CD14-positive monocyte (primary cell): ENCODE data around the gene PSMG4. TPM values are rescaled to one million over a fixed set of nuclear protein-coding genes. Genes with fewer than 3 reads are reported as not detected.

Source experiments
- DNase-seq, 3 donors: peaks; one replicate each; pipeline ENCODE4 v3.0.0-alpha.2; 2011 to 2022
- H2AFZ ChIP-seq: 2 replicates; pipeline ENCODE4 v1.6.0; 2012; ENCODE audit warnings: mild to moderate bottlenecking, low read depth, low read length, inconsistent platforms; ENCODE audit not compliant: insufficient read depth, poor library complexity, severe bottlenecking
- H3K27ac ChIP-seq, 2 donors: 1 replicate in 1 of 2; 2 replicates in 1 of 2; pipeline ENCODE4 v1.5.1; 2012 to 2013; ENCODE audit warnings: low read length in 2 of 2, control low read depth in 1 of 2, inconsistent platforms in 1 of 2, low read depth in 1 of 2, mild to moderate bottlenecking in 1 of 2
- H3K27me3 ChIP-seq, 2 donors: one replicate each; pipeline versions ENCODE4 v1.6.0 to v1.6.1; 2011 to 2013; ENCODE audit warnings: low read length in 2 of 2; ENCODE audit not compliant: control insufficient read depth in 2 of 2, insufficient read depth in 2 of 2
- H3K36me3 ChIP-seq, 2 donors: replicated peaks in 1 of 2; 1 replicate in 1 of 2; 2 replicates in 1 of 2; pipeline versions ENCODE4 v1.5.1 to v1.6.1; 2012 to 2013; ENCODE audit warnings: low read length in 2 of 2, control low read depth in 1 of 2, inconsistent platforms in 1 of 2, mild to moderate bottlenecking in 1 of 2; ENCODE audit not compliant: insufficient read depth in 2 of 2, control insufficient read depth in 1 of 2
- H3K4me1 ChIP-seq, 2 donors: 1 replicate in 1 of 2; 2 replicates in 1 of 2; pipeline versions ENCODE4 v1.5.1 to v1.6.1; 2012 to 2013; ENCODE audit warnings: low read length in 2 of 2, control low read depth in 1 of 2, inconsistent platforms in 1 of 2, mild to moderate bottlenecking in 1 of 2, moderate library complexity in 1 of 2; ENCODE audit not compliant: insufficient read depth in 2 of 2, control insufficient read depth in 1 of 2
- H3K4me2 ChIP-seq: replicated peaks from 2 replicates; pipeline ENCODE3; 2012; ENCODE audit warnings: low read length, moderate library complexity, mild to moderate bottlenecking; ENCODE audit not compliant: poor library complexity, severe bottlenecking; ENCODE audit errors: extremely low read depth
- H3K4me3 ChIP-seq, 3 experiments: fragments of 200-600 bp in 1 of 3; sonication (generic) in 1 of 3; replicated peaks in 1 of 3; 1 replicate in 2 of 3; 2 replicates in 1 of 3; pipeline ENCODE4 v1.5.1; 2011 to 2013; ENCODE audit warnings: low read length in 3 of 3, mild to moderate bottlenecking in 3 of 3, control low read depth in 2 of 3, low read depth in 2 of 3, inconsistent platforms in 1 of 3, moderate library complexity in 1 of 3
- H3K79me2 ChIP-seq: 2 replicates; pipeline ENCODE4 v1.6.0; 2012; ENCODE audit warnings: mild to moderate bottlenecking, control low read depth, inconsistent platforms, low read length, moderate library complexity; ENCODE audit not compliant: insufficient read depth
- H3K9ac ChIP-seq: 2 replicates; pipeline ENCODE4 v1.6.0; 2017; ENCODE audit warnings: low read length, mild to moderate bottlenecking; ENCODE audit not compliant: insufficient read depth, poor library complexity, severe bottlenecking
- H3K9me3 ChIP-seq, 2 donors: replicated peaks in 1 of 2; 1 replicate in 1 of 2; 2 replicates in 1 of 2; pipeline versions ENCODE4 v1.5.1 to v1.6.1; 2012 to 2013; ENCODE audit warnings: low read length in 2 of 2, control low read depth in 1 of 2; ENCODE audit not compliant: control insufficient read depth in 1 of 2, insufficient read depth in 1 of 2
- H4K20me1 ChIP-seq: 2 replicates; pipeline ENCODE4 v1.6.0; 2012; ENCODE audit warnings: mild to moderate bottlenecking, low read length, control low read depth, moderate library complexity; ENCODE audit not compliant: insufficient read depth
- H3K27ac Mint-ChIP-seq, 7 donors: one replicate each; pipeline ENCODE4 v1.8.0; 2020; ENCODE audit warnings: mild to moderate bottlenecking in 7 of 7, mixed read lengths in 7 of 7, moderate library complexity in 6 of 7, inconsistent platforms in 2 of 7
- H3K27me3 Mint-ChIP-seq, 3 donors: one replicate each; pipeline ENCODE4 v1.8.0; 2021 to 2022; ENCODE audit warnings: low read depth in 3 of 3, mild to moderate bottlenecking in 3 of 3, mixed read lengths in 3 of 3, moderate library complexity in 3 of 3, inconsistent platforms in 1 of 3
- H3K36me3 Mint-ChIP-seq, 2 donors: one replicate each; pipeline ENCODE4 v1.8.0; 2020; ENCODE audit warnings: mixed read lengths in 2 of 2, inconsistent platforms in 1 of 2, mild to moderate bottlenecking in 1 of 2
- H3K4me1 Mint-ChIP-seq: one replicate; pipeline ENCODE4 v1.8.0; 2020; ENCODE audit warnings: mild to moderate bottlenecking, mixed read lengths
- H3K4me3 Mint-ChIP-seq, 2 donors: one replicate each; pipeline ENCODE4 v1.8.0; 2020; ENCODE audit warnings: mild to moderate bottlenecking in 2 of 2, mixed read lengths in 2 of 2, moderate library complexity in 1 of 2
- H3K9me3 Mint-ChIP-seq, 7 donors: one replicate each; pipeline ENCODE4 v1.8.0; 2020 to 2022; ENCODE audit warnings: mixed read lengths in 7 of 7, mild to moderate bottlenecking in 6 of 7, moderate library complexity in 6 of 7, inconsistent platforms in 2 of 7
- WGBS: methylation state at CpG from one replicate; pipeline ENCODE4 v1.1.5; 2013; ENCODE audit warnings: missing lambda C conversion rate; ENCODE audit not compliant: insufficient coverage; 5-methylcytosine and 5-hydroxymethylcytosine counted together
- intact Hi-C, 2 donors: fragments of 100-400 bp; cut with micrococcal nuclease; formaldehyde crosslinking; loops; one replicate each; pipeline versions ENCODE4 v1.15.0 to v1.15.1; 2023
- polyA plus RNA-seq, 3 donors: library from polyadenylated mRNA; depleted of rRNA in 1 of 3; unstranded in 2 of 3; stranded (reverse) in 1 of 3; fragments of 300-500 nt in 2 of 3; fragments of >200 nt in 1 of 3; fragmentation: Illumina TruSeq in 2 of 3; gene quantifications; 1 replicate in 2 of 3; 2 replicates in 1 of 3; pipeline ENCODE4 v1.2.3, GENCODE V29; 2012 to 2021
- TF ChIP-seq, protein P1 (sequence below): fragments of 200-600 bp; IDR thresholded peaks from one replicate; pipeline ENCODE4 v1.8.0; 2022; ENCODE audit warnings: antibody characterized with exemption, mild to moderate bottlenecking

Gene PSMG4
- polyA plus RNA-seq, 3 donors = 23.6 to 31.1 (median 27.9) TPM

- intact Hi-C loops = loop anchor here (10.0 kb wide), 1 partner anchor 258 kb away; the partner anchor contains the start of gene NQO2 (in 2 of the 2)
- Mint-ChIP-seq H3K27ac (peak overlapping the region in 1 of 7 donors; percentile 16), H3K4me1 (peaks cover 10% of the 10 kb centered on the region), H3K36me3 (no peaks in the 10 kb centered on the region), H3K9me3 (peaks cover 6 to 15% (median 8%) of the 10 kb centered on the region in 7 donors), H3K4me3 (peak overlapping the region in 1 of 2 donors; percentile 67), H3K27me3 (peaks cover 34 to 42% (median 39%) of the 10 kb centered on the region in 3 donors)
- Histone ChIP-seq H4K20me1 (no peaks in the 10 kb centered on the region), H3K9me3 (peaks cover 0 to 3% of the 10 kb centered on the region in 2 donors), H3K4me1 (peaks cover 5 to 13% of the 10 kb centered on the region in 2 donors), H3K4me2 (no peak overlapping the region), H3K4me3 (peak overlapping the region in 1 of 3 experiments; percentile 5), H3K27ac (peak overlapping the region in 1 of 2 donors; percentile 39), H2AFZ (no peak overlapping the region), H3K9ac (peak overlapping the region; percentile 40), H3K79me2 (no peaks in the 10 kb centered on the region), H3K27me3 (peaks cover 0 to 29% of the 10 kb centered on the region in 2 donors), H3K36me3 (no peaks in the 10 kb centered on the region)
- WGBS = 95% methylated on average over 21 of the region's 22 CpGs
- DNase-seq = peak in 2 of 3 donors; percentile 12 to 19
- TF ChIP-seq, protein P1, sequence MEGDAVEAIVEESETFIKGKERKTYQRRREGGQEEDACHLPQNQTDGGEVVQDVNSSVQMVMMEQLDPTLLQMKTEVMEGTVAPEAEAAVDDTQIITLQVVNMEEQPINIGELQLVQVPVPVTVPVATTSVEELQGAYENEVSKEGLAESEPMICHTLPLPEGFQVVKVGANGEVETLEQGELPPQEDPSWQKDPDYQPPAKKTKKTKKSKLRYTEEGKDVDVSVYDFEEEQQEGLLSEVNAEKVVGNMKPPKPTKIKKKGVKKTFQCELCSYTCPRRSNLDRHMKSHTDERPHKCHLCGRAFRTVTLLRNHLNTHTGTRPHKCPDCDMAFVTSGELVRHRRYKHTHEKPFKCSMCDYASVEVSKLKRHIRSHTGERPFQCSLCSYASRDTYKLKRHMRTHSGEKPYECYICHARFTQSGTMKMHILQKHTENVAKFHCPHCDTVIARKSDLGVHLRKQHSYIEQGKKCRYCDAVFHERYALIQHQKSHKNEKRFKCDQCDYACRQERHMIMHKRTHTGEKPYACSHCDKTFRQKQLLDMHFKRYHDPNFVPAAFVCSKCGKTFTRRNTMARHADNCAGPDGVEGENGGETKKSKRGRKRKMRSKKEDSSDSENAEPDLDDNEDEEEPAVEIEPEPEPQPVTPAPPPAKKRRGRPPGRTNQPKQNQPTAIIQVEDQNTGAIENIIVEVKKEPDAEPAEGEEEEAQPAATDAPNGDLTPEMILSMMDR = no peak
Observed at GRCh38 chr6:3252861-3253596, 5.7 kb upstream of the PSMG4 start.

DNA sequence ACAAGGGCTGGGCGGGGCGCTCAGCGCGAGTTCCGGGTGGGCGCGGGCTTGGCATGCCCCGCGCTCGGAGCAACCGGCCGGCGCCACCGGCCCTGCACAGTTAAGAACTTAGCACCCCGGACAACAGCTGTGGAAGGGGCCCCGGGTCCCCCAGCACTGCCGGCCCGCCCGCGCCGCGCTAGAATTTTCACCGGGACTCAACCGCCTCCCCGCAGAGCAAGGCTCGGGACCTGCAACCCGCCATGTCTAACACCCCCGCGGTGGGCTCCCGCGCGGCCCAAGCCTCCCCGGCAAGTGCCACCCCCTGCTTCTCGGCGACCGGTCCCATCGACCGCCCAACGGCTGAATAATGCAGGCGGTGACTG lies 5.2 kb upstream of the PSMG4 start:
- H3K9ac ChIP-seq = no peak overlapping the region
- 96% methylated on average over 32 of the region's 40 CpGs for WGBS
- intact Hi-C loops = loop anchor here (10.0 kb wide), 1 partner anchor 259 kb away; the partner anchor contains the start of gene NQO2 (in 2 of the 2)
- H3K4me3 Mint-ChIP-seq = no peak overlapping the region
- H3K4me1 ChIP-seq = peaks cover 9 to 18% of the 10 kb centered on the region in 2 donors
- H3K79me2 ChIP-seq = no peaks in the 10 kb centered on the region
- TF ChIP-seq, protein P1 = no peak
- H3K9me3 Mint-ChIP-seq = peaks cover 6 to 13% (median 8%) of the 10 kb centered on the region in 7 donors
- peaks cover 0 to 27% of the 10 kb centered on the region in 2 donors for H3K27me3 ChIP-seq
- peaks cover 0 to 3% of the 10 kb centered on the region in 2 donors for H3K9me3 ChIP-seq
- no peaks in the 10 kb centered on the region for H3K36me3 Mint-ChIP-seq
- no peaks in the 10 kb centered on the region for H4K20me1 ChIP-seq
- DNase-seq = no peak
- no peak overlapping the region for H3K27ac Mint-ChIP-seq
- H3K27ac ChIP-seq = no peak overlapping the region
- H2AFZ ChIP-seq = no peak overlapping the region
- peaks cover 29 to 39% (median 33%) of the 10 kb centered on the region in 3 donors for H3K27me3 Mint-ChIP-seq
- no peak overlapping the region for H3K4me3 ChIP-seq
- H3K4me2 ChIP-seq = no peak overlapping the region
- no peaks in the 10 kb centered on the region for H3K36me3 ChIP-seq
- peaks cover 10% of the 10 kb centered on the region for H3K4me1 Mint-ChIP-seq
